K562 (cell line): Measurements from ENCODE around the gene AFF1.

ENCODE experiments used
- CTCF ChIP-seq, 3 experiments: IDR thresholded peaks in 2 of 3; conservative IDR thresholded peaks in 1 of 3; 2 replicates each; pipeline ENCODE4 v1.5.1; 2011 to 2012; ENCODE audit warnings: low read length in 3 of 3, mild to moderate bottlenecking in 3 of 3, control low read depth in 2 of 3, improper control_type of control experiment in 1 of 3, inconsistent platforms in 1 of 3, low read depth in 1 of 3, mixed read lengths in 1 of 3, moderate library complexity in 1 of 3; ENCODE audit not compliant: insufficient read depth in 2 of 3
- EP300 ChIP-seq: IDR thresholded peaks from 2 replicates; pipeline ENCODE4 v1.6.1; 2012; ENCODE audit warnings: low read length, improper control_type of control experiment
- FOXP1 ChIP-seq: sonication (generic); formaldehyde crosslinking; IDR thresholded peaks from 2 replicates; pipeline ENCODE4 v1.8.0; 2022; ENCODE audit warnings: mild to moderate bottlenecking, missing genetic modification reagents
- ILF3 ChIP-seq: fragments of 450-650 bp; IDR thresholded peaks from 2 replicates; pipeline ENCODE4 v1.6.1; 2018; ENCODE audit warnings: antibody characterized with exemption, mild to moderate bottlenecking, moderate library complexity, borderline replicate concordance
- NR3C1 ChIP-seq: sonication (generic); formaldehyde crosslinking; IDR thresholded peaks from 2 replicates; pipeline ENCODE4 v1.8.1; 2022; ENCODE audit warnings: missing genetic modification reagents
- POLR2AphosphoS5 ChIP-seq: IDR thresholded peaks from 2 replicates; pipeline ENCODE4 v1.6.1; 2011; ENCODE audit warnings: mild to moderate bottlenecking, low read depth, low read length, moderate library complexity; ENCODE audit not compliant: control insufficient read depth, insufficient read depth
- TBP ChIP-seq: optimal IDR thresholded peaks from 2 replicates; pipeline ENCODE3; 2011; ENCODE audit warnings: low read depth, low read length, improper control_type of control experiment
- ZNF318 ChIP-seq, 2 experiments: fragments of 450-650 bp; IDR thresholded peaks; 2 replicates each; pipeline ENCODE4 v1.6.1; 2016; ENCODE audit warnings: mild to moderate bottlenecking in 2 of 2, borderline replicate concordance in 1 of 2, low read depth in 1 of 2, moderate library complexity in 1 of 2
- ZNF592 ChIP-seq: fragments of 450-650 bp; IDR thresholded peaks from 2 replicates; pipeline ENCODE4 v1.6.1; 2017; ENCODE audit warnings: antibody characterized with exemption, mild to moderate bottlenecking

GRCh38 chr4:86946868-86947500 lies 12.2 kb downstream of the AFF1 start:
- no peak for TF ChIP-seq TBP
- TF ChIP-seq ZNF318 (IDR thresholded peaks at IDR 0.05; ENCODE audit: borderline replicate concordance in 1 of 2, low read depth in 1 of 2) = no peak
- no peak for TF ChIP-seq FOXP1 (CRISPR knock-in tag)
- no peak for TF ChIP-seq POLR2AphosphoS5
- no peak for TF ChIP-seq NR3C1
- TF ChIP-seq CTCF (IDR thresholded peaks at IDR 0.05 in 2 of 3, conservative IDR thresholded peaks at IDR 0.05 in 1 of 3; ENCODE audit: insufficient read depth in 2 of 3, low read depth in 1 of 3, low read length in 3 of 3) = no peak
- TF ChIP-seq ILF3 = no peak
- no peak for TF ChIP-seq EP300
- no peak for TF ChIP-seq ZNF592
